Colon (tissue), 2 donors: ENCODE results near the gene TFB2M.

Experiments used
- FAIRE-seq: peaks from 2 replicates; lab custom pipeline; 2012; peaks lifted over from hg19 to GRCh38; lab: Jason Lieb, UNC
- donor health status: control.
- donor health status: control.

Gene TFB2M

DNA sequence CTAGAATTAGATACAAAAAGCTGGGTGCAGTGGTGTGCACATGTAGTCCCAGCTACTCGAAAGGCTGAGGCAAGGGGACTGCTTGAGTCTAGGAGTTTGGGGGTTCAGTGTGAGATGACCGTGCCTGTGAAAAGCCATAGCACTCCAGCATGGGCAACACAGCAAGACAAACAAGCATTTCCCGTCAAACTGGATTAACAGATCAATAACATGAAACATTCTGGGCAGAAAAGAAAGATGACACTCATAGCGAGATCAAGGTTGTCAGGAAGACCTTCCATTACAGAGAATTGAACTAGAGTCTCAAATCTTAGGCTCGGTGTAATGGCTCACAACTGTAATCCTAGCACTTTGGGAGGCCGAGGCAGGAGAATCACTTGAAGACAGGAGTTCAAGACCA, 14.0 kb downstream of the TFB2M start:
- no peak for FAIRE-seq

DNA sequence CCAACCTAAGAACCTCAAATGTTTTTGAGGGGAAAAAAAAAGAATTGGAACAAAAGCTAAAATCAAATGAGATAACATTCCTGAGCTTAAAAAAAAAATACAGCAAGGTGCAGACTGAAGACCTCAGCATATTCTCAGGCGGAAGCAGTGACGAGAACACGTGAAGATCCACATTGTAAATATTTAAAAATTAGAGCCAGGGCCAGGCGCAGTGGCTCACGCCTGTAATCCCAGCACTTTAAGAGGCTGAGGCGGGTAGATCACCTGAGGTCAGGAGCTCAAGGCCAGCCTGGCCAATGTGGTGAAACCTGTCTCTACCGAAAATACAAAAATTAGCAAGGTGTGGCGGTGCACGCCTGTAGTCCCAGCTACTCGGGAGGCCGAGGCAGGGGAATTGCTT, 15.7 kb downstream of the TFB2M start:
- FAIRE-seq: no peak

DNA sequence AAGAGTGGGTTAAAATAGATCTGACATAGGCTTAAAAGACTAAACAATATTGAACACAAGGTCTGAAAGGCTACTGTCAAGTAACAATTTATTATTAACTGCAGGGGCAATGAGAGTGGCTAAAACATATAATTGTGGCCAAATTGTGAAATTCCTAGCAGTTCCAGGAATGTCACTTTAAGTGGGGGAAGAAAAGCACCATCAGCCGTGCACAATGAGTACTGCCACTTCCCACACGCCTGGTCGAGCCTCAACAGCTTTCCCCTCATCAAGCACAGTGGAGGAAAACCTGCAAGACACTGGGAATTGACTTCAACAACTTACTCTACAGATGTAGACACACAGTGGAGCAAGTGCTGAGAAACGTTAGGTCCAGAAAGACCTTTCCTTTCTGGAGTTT, 16.4 kb downstream of the TFB2M start:
- FAIRE-seq: no peak

DNA sequence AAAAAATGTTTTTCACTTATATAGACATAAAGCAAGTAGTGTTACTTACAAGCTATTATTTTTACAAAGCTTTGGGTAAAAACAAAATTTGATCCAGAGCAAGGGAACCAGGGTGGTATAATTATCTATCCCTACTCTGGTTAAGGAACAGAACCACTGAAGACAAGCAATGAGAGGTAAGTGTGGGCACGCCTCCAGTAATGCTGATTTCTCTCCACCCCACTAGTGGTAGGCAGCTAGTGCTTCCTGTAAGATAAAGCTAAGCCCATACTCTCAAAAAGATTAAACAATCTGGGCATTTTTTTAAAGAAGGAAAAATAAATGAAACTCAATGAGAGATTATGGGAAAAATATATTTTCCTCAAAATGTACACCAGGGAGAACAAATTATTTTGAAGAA, 22.1 kb downstream of the TFB2M start:
- no peak for FAIRE-seq

DNA sequence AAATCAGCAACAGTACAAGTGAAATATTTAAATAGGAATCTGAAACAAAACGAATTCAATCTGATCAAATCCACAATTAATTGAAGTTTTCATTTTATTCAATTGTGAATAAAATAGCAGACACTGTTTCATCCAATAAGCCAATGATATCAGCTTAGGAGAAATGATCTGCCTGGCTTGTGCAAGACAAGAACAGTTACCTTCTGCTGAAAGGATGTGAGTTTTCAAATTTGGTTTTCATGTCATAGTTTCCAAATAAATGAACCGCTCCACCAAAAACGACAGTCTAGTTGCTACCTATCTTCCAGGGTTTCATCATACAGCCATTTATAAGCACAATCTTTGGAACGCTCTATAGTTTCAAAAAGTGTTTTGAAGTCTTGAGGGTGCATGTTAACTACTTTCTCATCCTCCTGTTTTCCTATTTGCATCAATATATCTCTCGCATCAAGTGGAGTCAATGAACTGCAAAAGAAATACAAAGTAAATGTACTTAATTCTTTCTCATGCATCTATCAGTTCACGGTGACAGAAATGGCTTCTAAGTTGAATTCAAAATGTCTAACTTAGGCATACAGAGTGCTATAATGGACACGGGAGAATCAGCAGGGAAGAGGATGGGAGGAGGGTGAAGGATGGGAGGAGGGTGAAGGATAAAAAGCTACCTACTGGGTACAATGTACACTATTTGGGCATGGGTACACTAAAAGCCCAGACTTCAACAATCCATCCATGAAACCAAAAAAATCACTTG, 25.1 kb downstream of the TFB2M start:
- no peak for FAIRE-seq

DNA sequence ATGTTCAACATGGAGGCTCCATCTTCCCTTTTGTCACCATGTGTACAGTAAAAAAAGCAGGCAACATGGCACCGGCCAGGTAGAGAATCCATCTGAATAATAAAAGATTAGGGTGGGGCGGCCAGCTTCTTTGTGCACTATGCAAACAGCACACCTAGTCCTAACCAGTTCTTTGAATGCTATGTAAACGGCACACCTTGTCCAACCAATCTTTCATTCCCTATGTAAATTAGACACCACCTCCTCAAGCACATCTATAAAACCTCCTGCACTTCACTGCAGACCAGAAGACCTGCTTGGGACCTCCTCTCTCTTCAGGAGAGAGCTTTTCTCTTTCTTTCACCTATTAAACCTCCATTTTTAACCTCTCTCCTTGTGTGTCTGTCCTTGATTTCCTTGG, 28.2 kb downstream of the TFB2M start:
- FAIRE-seq: no peak

DNA sequence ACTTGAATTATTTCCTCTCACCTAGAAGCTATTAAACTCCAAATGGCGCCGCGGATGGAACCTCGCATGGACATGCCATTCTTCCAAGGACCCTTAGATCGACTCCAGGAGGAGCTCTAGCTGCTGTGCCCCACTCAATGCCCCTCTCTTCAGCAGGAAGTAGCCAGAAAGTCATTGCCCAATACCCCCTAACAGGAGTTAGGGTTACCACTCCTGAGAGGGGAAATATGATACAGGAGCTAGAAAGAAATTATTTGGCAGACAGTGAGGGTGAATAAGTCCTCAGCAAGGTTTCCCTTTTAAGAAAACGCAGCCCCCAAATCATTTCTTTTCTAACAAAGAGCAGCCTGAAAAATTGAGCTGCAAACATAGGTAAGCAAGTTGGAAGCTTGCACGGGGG, 28.6 kb downstream of the TFB2M start:
- no peak for FAIRE-seq

DNA sequence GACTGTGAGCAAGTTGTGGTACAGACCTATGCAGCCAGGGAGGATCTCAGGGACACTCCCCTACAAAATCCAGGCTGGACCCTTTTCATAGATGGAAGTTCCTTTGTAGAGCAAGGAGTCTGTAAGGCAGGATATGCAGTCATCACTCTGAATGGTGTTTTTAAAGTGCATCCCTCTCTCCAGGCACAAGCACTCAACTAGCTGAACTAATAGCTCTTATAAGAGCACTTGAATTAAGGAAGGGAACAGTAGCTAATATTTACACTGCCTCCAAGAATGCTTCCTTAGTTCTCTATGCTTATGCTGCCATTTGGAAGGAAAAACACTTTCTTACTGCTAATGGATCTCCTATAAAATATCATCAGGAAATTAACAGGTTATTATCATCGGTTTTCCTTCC, 31.9 kb downstream of the TFB2M start:
- no peak for FAIRE-seq

DNA sequence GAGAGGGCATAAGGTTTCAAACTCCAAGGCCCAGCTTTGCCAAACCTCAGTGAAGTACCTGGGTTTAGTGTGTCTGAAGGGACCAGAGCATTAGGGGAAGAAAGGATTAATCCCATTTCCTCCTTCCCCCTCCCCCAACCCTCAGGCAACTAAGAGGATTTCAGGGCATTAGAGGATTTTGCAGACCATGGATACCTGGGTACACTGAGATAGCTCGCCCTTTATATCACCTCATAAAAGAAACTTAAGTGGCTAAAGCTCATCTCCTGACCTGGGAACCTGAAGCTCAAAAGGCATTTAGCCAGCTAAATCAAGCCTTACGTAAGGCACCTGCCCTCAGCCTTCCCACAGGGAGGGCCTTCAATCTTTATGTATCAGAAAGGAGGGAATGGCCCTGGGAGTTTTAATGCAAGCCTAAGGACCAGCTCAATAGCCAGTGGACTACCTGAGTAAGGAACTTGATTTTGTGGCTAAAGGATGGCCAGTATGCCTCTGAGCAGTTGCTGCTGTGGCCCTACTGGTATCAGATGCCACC, 32.6 kb downstream of the TFB2M start:
- no peak for FAIRE-seq

DNA sequence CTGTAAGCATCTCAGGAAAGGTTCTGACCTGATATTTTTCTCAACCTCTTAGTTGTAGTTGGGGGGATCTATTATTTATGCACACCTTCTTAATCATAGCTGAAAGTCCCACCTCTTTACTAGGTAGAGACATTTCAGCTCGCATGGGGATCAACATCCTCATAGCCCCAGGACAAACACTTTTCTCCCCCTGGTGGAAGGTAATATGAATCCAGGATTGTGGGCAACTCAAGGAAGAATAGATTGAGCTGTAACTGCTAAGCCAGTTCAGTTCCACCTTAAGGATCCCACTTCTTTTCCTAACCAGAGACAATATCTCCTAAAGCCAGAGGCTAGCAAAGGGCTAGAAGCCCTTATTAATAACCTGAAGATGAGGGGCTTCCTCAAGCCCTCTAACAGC, 33.5 kb downstream of the TFB2M start:
- no peak for FAIRE-seq

DNA sequence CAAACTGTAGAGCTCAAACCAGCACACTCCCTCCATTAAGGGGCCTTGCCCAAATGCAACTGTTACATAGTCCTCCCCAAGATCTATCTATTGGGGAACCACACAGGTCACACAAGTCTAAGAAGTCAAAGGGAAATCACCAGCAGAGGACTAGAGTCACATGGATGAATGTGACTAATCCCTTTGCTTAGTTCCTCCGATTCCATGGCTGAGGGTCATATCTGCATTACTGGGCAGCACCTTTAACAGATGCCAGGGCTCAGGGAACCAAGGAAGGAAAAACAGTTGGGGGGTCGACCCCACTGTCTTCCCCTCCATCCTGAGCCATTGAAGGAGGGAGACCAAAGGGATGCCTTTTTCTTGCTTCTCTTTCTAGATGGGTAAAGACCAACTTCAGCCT, 35.6 kb downstream of the TFB2M start:
- FAIRE-seq: no peak

DNA sequence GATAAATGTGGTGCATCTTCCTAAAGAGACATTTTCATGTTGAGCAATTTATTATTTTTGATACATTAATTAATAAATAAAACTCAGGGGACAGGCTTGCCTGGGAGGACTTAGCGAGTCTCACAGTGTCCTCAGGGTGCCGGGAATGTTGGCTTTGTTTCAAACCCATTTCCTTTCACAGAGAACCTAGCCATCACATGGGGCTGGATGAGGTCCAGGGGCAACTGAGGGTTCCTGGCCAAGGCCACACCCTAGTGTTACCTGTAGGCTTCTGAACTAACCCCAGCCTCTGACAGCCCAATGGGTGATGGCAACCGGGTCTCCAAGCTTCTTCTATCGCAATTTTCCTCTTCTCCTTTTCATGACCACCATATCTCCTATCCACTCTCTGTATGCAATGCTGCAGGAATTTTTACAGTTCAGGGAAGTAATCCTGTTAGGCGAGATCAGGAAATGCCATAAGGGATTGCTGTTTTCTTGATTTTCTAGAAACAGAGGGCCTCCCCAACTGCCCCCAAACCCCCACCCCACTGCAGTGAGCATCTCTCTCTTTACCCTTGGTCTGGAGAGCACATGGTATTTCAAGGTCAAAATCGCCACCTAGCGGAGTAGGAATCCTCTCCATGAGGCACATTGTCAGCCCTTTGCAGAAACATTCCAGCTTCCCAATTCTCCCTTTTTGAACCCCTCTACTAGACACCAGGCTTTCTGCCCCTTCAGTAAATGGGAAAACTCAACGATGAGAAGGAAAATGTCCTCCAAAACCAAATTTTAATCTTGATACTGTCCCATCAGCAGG, 36.9 kb downstream of the TFB2M start:
- FAIRE-seq: no peak

DNA sequence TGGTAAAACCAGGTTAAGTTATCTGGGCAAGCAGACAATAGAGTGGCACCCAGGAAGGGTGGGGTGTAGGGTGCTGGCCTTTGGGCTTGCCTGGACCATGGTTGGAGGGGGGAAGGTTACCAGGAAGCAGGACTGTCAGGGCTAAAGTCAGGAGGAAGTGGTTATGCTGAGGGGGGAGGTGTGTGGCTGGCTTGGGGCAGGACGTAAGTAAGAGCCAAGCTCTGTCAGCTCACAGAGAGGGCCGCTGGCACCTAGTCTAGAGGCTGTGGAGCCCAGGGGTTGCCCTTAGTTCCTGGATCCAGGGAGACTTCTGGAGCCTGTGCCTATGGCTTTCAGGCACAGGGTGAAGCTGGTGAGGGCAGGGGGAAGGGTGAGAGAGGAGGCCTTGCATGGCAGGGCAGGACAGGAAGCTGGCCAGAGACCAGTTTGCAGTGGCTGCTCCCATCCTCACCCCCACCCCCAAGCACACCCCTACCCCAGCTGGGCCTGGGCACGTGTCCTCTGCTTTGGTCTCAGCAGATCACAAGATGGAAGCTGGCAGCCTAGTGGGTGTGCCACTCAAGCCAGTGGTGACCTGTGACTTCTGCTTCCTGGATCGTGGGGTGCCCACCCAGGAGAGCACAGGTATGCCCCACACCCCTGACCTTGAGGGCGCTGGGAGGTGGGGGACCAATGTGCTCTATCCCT, 38.5 kb downstream of the TFB2M start:
- FAIRE-seq: no peak

DNA sequence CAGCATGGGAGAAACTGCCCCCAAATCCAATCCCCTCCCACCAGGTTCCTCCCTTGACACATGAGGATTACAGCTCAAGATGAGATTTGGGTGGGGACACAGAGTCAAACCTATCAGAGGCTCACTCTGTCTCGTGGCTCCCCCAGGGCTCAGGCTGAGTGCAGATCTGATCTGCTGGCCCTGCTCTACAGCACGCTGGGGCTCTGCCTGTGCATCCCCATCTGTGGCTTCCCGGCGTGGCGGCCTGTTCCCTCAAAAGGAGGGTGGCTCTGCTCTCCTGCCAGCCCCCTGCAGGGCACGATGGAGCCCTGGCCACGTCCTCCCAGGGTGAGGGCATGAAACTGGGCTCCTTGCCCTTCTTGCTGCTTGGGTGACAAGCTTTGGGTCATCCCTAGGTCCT, 39.1 kb downstream of the TFB2M start:
- FAIRE-seq: no peak

DNA sequence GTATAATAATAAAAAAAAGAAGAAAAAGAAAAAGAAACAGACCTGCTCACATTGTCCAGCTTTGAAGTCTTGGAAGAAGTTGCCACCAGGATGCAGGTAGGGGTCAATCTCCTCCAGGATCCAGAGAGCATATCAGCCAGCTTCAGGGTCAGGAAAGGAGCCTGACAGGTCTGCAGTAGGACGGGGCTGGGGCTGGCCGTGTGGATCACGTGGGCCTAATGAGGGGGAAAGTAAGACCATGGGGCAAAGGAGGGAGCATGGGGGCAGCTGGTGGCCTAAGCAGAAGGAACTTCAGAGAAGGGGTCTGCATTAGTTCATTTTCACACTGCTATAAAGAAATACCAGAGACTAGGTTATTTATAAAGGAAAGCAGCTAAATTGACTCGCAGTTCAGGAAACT, 39.7 kb downstream of the TFB2M start:
- FAIRE-seq: no peak

DNA sequence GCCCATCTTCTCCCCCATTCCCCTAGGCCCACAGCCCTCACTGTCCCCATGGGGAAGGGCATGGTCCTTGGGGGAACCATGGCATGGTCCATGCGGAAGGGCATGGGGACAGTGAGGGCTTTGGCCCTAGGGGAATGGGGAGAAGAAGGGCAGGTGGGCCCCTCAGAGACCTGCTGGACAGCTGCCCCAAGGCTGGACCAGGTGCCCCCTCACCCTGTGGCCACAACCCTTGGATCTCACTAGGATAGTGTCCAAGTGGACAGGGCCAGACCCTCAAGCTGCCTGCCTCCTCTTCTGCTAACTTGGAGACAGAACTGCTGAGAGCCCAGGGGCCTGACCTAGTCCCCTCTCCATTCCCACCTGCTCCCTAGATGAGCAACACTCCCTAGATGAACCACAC, 46.5 kb downstream of the TFB2M start:
- FAIRE-seq: no peak

DNA sequence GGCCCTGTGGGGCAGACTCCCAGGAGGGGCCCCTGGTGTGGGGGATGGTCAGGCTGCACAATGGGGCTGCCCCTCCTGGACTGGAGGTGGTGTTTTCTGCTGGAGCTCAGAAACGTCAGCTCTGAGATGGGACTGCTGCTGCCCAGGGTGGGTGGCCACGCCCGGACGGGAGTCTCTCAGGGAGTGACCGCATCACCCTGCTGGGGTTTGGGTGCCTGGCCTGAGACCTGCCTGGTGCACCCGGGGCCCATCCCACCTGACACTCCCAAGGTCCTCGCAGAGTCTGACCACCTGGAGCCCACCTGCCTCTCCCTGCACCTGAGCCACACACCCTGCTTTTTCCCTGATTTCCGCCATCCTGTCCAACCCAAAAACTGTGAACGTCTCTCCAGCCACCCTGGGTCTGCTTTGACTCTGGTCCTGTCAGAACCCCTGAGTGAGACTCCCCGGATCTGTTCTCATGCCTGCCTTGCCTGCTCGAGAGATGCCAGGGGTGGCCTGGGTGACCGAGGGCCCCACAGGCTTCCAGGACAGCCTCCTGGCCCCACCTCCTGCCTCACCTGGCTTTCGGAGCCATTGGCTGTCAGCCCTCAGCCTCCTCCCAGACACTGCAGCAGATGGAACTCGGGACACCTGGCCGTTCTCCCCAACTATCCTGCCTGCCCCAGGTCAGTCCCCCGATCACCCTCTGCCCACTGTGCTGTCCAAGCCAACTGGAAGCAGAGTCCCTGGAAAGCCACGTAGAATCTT, 47.4 kb downstream of the TFB2M start:
- no peak for FAIRE-seq

DNA sequence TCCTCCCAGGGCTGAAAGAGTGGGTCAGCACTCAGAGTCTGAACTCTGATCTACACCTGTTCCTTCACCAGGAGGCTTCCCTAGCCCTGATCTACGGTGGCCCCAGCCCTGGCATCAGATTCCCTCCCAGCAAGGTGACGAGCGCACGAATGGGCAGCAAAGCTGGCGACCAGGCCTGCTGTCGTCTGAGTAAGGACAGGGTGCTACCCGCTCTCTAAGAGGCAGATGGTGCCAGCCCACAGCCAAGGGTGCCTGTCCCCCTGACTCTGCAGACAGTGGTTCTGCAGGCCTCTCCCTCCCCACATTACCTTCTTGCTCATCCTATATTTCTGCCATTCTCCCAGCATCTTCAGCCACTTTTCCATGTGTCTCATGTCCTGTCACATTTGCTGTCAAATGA, 48.7 kb downstream of the TFB2M start:
- FAIRE-seq: no peak

DNA sequence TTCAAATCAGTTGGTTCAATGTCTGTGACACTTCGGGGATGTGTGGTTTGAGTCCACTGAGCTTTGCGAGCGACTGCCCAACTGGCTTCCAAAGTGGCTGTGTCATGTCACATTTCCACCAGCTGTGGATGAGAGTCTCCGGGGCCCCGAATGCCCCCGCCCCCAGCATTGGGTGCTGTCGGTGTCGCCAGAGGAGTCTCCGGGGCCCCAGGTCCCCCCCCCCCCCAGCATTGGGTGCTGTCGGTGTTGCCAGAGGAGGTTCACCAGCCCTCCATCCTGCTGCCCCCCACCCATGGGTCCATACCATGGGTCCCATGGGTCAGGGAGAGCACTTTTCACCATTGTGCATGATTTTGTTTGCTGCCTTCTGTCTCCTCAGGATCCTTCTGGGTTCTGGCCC, 49.9 kb downstream of the TFB2M start:
- no peak for FAIRE-seq

DNA sequence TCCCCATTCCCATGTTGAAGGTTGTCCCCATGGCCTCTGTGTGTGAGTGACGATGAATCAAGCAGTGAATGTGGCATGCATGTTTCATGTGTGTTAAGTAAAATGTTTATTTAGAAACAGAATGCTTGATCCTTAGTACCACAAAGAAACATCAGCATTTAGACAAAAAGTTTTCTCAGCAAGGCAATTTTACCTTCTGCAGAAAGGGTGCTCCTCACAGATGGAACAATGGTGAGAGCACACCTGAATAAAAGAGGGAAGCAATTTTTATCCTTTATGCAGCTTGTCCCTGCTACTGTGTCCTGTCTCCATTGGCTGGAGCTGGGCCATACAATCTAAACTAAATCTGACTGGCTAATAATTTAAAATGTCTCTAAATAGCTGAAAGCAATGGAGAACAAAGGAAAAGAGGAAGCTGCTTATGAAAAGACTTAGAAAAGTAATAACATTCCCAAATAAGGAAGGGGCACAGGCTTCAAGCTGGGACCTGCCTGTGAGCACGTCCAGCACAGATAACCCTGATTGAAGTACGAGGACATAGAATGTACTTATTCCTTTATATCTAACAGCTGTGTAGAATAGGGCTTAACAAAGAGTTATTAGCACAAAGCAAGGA, 50.6 kb downstream of the TFB2M start:
- no peak for FAIRE-seq

DNA sequence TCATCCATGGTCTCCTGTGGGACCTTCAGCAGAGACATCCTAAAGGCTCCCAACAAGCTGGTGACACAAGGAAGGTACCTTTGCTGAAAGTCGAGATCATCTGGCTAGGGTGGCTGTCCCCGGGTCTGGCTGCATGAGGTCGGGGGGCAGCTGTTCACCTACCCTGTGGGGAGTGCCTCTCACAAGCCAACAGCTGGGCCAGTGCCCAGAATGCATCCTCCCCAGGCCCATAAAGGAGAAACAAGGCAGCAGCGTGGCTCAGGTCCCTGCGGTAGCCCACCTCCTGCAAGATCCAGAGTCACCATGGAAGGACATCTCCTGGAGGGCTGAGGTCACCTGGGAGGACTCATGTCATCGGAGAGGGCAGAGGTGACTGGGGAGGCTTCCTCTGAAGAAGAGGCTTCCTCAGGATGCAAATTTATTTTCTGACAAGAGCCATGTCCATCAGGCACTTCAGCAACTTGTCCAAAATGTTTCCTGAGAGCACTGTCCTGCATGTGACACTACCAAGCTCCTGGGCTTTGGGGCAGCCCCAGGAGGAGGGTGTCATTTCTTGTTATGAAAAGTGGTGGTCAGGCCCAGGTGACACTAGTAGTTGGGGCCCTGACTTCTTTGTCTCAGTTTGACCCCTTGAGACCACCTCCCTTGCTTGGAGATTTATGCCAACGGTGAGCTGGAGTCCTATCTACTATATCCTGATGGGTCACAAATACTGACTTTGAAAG, 52.3 kb downstream of the TFB2M start:
- no peak for FAIRE-seq
